Retinal pigment epithelial cell (primary cell): ENCODE results near the gene PDIA5.
"Not testable (repeated sequence)": the region's sequence is repeated elsewhere in the genome, so short reads cannot be mapped to it uniquely, and the experiment has no call there.

Experiments used
- DNase-seq: peaks from one replicate; pipeline ENCODE4 v3.0.0-alpha.2; 2010; ENCODE audit warnings: low read depth
- H3K4me3 ChIP-seq: 2 replicates; pipeline ENCODE4 v1.5.1; 2011; ENCODE audit warnings: mild to moderate bottlenecking, low read length, control low read depth, moderate library complexity
- CTCF ChIP-seq: conservative IDR thresholded peaks from 2 replicates; pipeline ENCODE4 v1.5.1; 2011; ENCODE audit warnings: low read depth, low read length, control low read depth, inconsistent platforms

The PDIA5 gene

GRCh38 chr3:123147754-123148535 is 81.1 kb downstream of the PDIA5 start:
- no peak for TF ChIP-seq CTCF
- no peak for DNase-seq

GRCh38 chr3:123148772-123149171 is 81.9 kb downstream of the PDIA5 start:
- DNase-seq = no peak
- TF ChIP-seq CTCF = no peak
- no peak overlapping the region for H3K4me3 ChIP-seq

More at GRCh38 chr3:123147754-123148535, 81.1 kb downstream of the PDIA5 start:
- no peak overlapping the region for H3K4me3 ChIP-seq

- no peak for TF ChIP-seq CTCF
- no peak overlapping the region for H3K4me3 ChIP-seq
- DNase-seq = no peak
Measured at GRCh38 chr3:123149525-123149924, 82.7 kb downstream of the PDIA5 start.

GRCh38 chr3:123150449-123151215 is 83.8 kb downstream of the PDIA5 start:
- DNase-seq = no peak
- no peak overlapping the region for H3K4me3 ChIP-seq
- no peak for TF ChIP-seq CTCF

- DNase-seq = no peak
- no peak overlapping the region for H3K4me3 ChIP-seq
- TF ChIP-seq CTCF = no peak
Measured at GRCh38 chr3:123151251-123151705, 84.5 kb downstream of the PDIA5 start.

- H3K4me3 ChIP-seq, DNase-seq: not testable (repeated sequence)
Measured at GRCh38 chr3:123151853-123152420, 85.1 kb downstream of the PDIA5 start.

- TF ChIP-seq CTCF = no peak
- H3K4me3 ChIP-seq = no peak overlapping the region
- no peak for DNase-seq
Measured at GRCh38 chr3:123152687-123153086, 85.9 kb downstream of the PDIA5 start.
